ENCODE data around the gene GADD45A. TPM values are rescaled to one million over a fixed set of nuclear protein-coding genes. Genes with fewer than 3 reads are reported as not detected.
A peak's percentile ranks its signal among the peaks of the same experiment; 100 is the strongest.
"Not testable (repeated sequence)": the region's sequence is repeated elsewhere in the genome, so short reads cannot be mapped to it uniquely, and the experiment has no call there.

Gene GADD45A
- polyA plus RNA-seq, 5 donors: 22.4 to 38.0 (median 36.3) TPM

DNA sequence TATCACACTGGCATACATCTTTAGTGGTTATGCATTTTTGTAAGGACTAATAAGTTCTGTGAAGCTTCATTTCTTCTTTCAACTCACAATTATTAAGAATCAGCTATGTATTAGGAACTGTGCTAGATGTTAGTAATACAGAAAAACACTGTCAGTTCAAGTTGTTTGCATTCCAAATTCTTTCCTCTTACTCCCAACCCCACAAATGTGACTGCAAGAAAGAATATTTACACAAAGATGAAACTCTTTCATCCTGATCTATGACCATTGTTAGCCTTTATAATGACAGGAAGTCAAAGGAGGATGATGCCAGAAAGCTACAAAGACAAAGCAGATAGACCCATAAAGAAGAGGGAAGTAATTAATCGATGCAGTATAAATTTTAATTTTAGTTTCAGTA is 21.0 kb upstream of the GADD45A start:
- DNase-seq: no peak

DNA sequence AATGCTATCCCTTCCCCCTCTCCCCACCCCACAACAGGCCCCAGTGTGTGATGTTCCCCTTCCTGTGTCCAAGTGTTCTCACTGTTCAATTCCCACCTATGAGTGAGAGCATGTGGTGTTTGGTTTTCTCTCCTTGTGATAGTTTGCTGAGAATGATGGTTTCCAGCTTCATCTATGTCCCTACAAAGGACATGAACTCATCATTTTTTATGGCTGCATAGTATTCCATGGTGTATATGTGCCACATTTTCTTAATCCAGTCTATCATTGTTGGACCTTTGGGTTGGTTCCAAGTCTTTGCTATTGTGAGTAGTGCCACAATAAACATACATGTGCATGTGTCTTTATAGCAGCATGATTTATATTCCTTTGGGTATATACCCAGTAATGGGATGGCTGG is 19.7 kb upstream of the GADD45A start:
- not testable (repeated sequence) for DNase-seq

DNA sequence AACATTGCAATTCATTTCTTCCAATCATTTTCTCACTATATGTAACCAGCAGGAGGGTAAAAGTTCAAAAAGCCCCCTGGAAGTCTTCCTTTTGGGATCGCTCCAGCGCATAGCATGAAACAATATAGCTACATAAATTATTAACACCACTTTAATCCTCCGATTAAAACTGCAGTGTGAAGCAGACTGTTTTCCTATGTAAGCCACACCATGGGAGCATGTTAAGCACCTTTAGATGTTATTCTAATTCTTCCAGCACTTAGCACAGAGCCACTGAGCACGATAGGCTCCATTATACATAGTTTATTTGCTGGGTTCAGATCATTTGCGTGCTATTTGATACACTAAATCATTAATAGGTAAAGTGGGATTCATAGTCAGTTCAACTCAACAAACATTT is 18.4 kb upstream of the GADD45A start:
- no peak for DNase-seq

DNA sequence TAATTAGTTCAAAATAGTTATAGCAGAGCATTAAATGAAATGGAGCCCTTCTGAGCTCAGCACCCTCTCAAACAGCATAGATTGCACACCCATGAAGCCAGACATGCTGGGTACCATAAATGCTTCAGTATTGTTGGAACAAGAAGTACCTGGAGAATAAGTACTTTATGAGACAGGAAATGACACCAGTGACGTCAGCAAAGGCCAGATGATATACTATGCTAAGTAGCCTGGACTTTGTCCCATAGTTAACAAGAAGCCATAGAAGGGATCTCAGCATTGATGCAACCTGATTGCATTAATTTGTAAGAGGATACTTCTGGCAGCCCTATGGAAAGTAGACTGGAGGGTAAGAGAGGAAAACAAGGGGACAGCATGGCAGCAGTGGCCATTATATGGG is 16.3 kb upstream of the GADD45A start:
- no peak for DNase-seq

DNA sequence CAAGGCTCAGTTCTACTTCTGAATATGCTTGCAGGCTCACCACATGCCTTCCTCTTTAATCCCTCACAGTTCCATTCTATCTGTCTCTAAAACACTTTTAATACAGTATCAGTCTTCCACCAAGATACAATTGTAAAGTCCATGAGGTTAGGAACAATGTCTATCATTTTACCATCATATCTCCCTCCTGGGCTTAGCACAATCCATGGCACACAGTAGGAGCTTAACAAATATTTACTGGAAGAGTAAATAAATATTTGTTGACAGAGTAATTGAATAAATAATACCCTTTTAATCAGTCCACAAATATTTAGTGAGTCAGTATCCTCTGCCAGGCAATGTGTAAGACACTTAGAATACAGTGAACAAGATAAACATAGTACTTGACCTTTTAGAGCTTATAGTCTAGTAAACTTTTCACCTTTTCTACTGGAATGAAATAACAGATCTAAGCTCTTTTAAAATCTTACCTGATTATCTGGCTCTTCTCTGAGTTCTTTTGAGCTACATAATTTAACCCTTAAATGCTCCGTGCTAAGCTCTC is 12.7 kb upstream of the GADD45A start:
- DNase-seq: no peak

DNA sequence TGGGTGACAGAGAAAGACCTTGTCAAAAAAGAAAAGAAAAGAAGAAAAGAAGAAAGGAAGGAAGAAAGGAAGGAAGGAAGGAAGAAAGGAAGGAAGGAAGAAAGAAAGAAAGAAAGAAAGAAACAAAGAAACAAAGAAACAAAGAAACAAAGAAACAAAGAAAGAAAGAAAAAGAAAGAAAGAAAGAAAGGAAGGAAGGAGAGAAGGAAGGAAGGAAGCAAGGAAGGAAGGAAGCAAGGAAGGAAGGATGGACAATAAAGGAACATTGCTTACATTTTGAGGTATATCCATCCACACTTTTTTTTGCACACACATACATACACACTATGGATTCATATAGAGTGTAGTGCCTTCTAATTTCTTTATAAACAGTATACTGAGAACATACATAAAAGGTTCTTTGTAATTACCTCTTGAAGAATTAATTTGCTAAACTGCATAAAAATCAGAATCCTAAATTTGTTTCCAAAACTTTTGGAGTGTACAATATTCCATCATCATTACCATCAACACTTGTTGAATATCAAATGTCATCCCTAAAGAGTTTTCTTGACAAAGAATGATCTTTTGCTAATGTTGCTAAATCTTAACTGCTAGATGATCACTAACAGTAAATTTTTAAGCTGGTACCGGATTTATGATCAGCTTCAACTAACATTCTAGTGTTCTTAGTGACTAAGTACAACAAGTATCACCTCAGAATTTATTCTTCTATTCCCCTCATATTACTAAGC is 11.4 kb upstream of the GADD45A start:
- DNase-seq: no peak

DNA sequence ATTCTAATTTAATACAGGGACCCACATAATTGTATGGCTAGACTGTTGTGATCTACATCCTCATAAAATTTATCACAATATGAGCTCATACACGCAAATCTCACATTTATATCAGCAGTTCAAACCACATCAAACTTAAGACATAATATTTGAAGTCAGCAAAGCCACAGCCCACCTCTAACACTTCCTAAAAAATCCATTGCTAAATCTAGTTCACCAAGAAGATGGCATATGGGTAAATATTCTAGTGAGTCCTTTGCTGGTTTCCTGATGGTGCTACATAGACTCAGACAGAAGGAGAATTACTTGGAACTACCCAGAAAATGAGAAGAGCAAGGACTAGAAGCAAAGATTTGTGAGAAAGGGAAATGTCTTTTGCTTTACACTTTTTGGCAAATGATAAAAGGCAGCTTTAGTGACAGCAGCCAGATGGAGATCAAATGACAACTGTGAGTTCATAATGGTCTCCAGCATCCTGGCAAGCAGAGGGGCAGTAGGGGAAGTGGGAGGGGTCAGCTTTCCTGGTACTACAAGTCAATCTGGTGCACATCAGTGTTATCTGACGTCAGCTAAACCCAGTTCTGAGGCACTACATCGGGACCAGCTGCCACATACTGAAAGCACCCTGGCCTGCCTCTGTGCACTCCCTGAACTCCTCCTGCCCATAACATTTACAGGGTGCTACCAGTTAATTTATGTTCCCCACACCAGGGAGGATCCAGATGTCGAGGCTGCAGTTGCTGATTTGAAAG is 10.6 kb upstream of the GADD45A start:
- peak; percentile 88 for DNase-seq

DNA sequence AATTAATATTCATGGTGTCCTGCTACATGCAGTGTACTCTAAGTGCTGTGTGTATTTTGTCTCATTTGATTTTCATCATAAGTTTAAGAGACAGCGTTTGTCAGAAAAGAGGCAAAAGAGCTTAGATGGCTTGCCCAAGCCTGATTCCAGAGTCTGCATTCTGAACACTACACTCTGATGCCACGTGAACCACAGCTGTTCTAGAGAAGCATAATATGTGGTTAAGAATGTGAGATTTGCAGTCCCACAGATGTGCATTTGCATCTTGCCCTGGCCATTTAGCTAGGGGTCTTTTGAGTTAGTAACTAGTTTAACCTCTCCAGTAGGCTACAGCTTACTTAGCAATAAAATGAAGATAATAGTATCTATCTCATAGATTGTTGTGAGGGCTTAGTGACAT is 9.2 kb upstream of the GADD45A start:
- peak in 1 of 2 donors; percentile 28 for DNase-seq

DNA sequence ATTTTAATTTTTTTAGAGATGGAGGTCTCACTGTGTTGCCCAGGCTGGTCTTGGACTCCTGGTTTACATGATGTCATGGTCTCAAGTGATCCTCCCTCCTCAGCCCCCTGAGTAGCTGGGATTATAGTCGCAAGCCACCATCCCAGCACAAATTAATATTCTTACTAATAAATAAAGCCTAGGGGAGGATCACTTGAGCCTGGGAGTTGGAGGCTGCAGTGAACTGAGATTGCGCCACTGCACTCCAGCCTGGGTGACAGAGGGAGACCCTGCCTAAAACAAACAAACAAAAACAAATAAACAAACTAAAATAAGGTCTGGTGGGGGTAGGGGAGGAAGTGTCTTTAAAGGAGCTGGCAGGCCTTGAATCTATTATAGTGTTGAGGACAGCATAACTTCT is 8.7 kb upstream of the GADD45A start:
- DNase-seq: no peak

DNA sequence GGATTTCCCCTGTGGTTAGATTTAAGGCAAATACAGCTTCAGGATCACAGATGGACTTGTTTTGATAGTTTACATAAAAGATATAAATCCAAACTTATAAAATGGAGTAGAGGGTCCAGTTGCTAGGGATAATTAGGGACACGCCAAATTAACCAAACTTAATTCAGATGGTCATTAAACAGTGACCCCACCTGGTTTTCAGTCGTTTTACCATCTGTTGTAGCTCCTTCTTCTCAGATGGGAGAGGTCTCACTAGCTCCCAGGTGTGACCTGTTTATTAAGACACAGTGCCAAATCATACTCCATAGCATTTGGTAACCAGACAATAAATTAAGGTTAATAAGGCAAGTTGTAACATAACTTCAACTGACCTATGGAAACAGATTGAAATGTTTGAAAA is 8.1 kb upstream of the GADD45A start:
- no peak for DNase-seq

DNA sequence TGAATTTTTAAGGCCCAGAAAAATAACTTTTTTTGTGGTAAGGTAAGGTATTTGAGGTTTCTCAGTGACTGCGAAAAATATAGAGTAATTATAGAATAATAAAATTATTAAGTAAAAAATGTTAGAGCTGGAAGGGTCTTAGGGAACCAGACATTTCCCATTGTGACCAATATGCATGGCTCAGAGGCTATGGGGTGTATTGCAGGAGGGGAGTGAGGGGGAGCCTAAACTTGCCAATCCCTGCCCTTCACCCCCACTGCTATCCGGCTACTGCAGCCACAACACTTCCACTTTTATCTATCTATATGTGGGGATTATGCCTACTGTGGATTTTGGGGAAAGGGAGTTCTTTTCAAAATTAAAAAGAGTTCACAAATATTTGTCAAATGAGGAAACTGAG is 7.6 kb upstream of the GADD45A start:
- DNase-seq: no peak

DNA sequence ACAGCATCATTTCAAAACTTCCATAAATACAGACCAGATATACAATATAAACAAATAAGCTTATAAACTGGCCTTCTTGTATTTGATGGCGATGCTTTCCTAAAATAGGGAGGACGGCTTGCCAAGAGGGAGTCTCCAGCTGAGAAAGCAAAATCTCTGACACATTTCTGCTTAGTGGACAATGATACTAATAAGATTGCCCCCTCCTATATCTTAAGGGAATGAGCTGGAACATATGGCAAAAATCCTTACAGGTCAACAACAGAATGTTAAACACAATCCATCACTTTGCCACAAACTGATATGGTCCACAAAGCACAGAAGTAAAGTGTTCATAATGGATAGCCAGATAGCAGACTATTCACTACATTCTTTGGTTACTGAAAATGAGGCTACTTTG is 7.1 kb upstream of the GADD45A start:
- no peak for DNase-seq

DNA sequence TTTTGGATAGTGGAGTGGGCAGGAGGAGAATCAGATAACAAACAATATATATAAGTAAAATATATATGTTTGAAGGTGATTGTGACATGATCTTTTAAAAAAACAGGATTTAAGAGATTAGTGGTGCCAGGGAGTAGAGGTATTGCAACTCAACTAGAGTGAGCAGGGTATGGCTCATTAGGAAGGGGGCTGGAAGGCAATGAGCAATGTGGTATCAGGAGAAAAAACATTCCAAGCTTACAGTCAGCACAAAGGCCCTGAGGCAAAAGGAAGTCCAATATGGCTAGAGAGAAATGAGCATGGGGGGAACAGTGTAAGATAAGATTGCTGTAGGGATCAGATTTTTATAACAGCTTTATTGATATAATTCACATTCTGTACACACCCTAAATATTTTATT is 5.3 kb upstream of the GADD45A start:
- no peak for DNase-seq

DNA sequence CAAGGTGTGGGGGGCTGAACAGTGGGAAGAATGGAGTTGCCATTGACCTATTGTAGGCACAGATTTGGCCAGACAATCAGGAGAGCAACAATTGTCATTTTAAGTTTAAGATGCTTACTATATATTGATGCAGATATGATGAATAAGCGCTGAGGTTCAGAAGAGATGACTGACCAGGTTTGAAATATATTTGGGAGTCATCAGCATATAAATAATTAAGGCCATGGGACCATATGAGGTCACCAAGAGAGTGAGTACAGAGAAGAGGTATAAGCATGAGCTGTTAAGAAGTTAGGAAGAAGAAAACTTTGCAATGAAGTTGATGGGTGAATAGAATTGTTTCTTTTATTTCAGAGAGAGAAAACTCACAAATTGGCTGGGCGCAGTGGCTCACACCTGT is 4.5 kb upstream of the GADD45A start:
- DNase-seq: no peak

DNA sequence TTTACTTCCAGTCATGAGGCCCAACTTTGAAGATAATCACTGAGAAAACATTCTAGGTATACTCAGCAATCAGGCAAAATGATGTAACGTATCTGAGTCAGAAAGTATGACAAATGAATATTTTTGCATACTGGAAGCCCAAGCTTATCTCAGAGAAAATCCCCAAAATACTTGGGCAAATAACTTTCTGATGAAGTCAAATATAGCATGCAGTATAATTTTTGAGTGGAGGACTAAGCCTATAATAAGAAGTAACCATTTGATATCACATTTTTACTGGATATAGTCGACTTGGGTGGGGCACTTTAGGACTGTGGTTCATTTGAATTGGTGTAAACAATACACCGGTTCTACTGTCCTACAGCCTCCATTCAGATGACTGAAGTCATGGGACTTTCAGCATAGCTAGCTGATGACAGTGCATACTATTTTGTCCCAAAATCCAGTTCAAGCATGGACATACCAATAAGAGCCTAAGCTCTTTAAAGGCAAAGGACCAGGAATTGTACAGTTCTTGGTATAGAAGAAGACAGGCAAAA is 2.3 kb upstream of the GADD45A start:
- no peak for DNase-seq

DNA sequence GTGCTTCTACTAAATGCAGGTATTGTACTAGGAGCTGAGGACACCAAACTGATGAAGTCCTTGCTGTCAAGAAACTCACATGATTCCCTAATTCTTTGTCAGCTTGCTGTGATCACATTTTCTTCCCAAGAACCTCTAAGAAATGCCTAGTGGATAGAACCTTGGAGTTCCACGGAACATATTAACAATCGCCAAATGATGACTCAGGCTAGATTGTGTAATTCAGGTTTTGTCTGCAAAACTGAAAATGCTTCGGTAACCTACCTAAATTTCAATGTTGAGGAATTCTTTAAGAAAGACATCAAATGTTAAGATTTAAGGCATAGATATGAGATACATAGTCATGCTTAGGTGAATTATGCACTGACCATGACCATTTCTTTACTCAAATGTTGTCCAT is 1.7 kb upstream of the GADD45A start:
- no peak for DNase-seq

DNA sequence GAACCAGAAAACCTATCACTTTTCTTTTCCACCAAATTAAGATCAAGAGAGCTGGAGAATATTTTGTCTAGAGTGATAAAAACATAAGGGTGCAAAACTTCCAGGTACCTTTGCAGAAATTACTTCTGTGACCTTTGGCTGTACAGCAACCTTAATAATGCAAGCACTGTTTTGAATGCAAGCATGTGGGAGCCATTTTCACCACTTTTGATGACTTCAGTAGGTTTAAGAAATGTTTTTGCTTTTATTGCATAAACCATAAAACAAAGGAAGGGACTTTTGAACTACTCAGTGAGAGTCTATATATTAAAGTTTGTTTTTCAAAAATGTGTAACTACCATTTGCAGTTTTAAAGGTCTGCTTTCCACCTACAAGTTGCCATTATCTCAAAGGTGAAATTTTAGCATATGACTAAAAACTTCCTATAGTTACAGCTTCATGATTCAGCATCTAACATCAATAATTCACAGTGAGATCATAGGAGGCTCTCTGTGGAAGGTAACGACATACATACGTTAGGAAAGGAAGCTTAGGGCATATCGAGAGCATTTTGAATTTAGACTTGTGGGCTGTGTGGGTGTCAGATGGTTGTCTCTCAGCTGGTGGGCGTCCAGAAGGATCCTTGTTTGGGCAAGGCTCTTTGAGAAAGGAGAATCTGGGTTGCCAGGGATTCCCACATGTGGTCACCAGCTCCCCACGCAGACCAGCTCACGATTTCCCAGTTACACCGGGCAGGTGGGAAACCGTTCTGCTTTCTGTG is 1.1 kb upstream of the GADD45A start:
- DNase-seq: no peak

DNA sequence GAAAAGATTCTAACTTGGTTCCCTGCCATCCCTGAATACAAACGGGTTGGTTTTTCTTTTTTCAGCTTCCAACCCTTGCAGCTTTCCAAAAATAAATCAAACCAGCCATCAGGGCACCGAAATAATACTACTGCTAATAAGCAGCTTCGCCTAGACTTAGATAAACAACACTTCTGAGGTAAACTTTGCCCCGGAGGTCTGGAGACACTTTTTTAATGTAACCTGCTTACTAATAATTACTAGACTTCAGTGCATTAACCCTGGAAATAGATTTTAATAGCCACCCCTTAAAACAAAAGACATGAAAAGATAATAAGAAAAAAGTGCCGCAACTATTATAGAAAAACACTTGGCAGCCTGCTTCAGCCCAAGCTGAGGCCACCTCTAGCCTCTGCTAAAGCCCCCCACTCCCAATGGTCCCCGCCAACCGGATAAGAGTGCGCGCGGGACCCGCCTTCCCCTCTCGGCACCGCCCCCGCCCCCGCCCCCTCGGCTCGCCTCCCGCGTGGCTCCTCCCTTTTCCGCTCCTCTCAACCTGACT is 405 bp upstream of the GADD45A start:
- no peak for DNase-seq

DNA sequence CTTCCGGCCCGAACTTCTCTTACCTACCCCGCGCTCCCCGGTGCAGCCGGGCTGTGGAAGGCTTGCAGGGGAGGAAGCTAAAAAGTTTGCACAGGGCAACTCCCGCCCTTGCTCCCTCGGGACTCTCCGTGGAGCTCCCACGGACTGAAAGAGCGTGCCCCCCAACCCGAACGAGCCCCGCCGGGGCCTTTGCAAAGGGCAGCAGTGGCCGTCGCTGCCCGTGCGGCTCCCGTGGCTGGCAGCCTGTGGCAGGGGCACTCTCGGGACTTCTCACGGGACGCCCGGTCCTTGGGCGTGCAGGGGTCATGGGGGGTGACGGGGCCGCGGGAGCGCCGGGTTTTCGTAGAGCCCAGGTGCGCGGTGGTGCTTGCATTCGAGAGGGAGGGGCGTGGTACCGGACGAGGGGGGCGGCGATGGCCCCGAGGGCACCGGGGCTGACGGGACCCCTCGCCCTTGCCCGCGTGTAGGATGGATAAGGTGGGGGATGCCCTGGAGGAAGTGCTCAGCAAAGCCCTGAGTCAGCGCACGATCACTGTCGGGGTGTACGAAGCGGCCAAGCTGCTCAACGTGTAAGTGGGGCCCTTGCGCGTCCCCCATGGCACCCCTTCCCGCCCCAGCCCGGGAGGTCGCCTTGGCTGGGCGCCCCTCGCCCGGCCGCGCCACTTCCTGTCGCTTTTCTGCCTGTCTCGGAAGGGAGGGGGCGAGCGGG is 711 bp downstream of the GADD45A start:
- DNase-seq: peak in 1 of 2 donors; percentile 40

DNA sequence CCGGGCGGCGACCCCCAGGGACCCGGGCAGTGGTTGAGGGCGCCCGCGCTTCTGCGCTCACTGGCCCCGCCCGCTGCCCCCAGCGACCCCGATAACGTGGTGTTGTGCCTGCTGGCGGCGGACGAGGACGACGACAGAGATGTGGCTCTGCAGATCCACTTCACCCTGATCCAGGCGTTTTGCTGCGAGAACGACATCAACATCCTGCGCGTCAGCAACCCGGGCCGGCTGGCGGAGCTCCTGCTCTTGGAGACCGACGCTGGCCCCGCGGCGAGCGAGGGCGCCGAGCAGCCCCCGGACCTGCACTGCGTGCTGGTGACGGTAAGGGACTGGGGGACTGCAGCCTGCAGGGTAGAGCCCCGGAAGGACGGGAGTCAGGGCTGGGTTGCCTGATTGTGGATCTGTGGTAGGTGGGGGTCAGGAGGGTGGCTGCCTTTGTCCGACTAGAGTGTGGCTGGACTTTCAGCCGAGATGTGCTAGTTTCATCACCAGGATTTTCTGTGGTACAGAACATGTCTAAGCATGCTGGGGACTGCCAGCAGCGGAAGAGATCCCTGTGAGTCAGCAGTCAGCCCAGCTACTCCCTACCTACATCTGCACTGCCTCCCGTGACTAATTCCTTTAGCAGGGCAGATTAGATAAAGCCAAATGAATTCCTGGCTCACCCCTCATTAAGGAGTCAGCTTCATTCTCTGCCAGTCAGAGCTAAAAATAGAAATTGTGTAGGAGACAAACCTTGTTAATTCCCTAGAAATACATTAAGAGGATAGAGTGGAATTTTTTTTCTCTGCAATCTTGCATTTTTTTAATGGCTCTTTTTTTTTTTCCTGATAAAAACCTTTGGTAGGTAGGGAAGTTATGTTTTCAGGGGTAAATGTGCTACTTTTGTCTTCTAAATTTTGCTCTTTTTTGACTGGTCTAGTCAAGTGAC is 1.5 kb downstream of the GADD45A start:
- peak; percentile 42 to 62 for DNase-seq
